DMS153 treated with DMSO at 0.1 percent for 48 hours (cell line): ENCODE measurements around the gene GFRA1.
"Not testable (repeated sequence)": the region's sequence is repeated elsewhere in the genome, so short reads cannot be mapped to it uniquely, and the experiment has no call there.

Source experiments
- DNase-seq: peaks from one replicate; lab custom pipeline; 2025; ENCODE audit not compliant: unreplicated experiment; lab: John Stamatoyannopoulos, UW

GFRA1 gene

DNA sequence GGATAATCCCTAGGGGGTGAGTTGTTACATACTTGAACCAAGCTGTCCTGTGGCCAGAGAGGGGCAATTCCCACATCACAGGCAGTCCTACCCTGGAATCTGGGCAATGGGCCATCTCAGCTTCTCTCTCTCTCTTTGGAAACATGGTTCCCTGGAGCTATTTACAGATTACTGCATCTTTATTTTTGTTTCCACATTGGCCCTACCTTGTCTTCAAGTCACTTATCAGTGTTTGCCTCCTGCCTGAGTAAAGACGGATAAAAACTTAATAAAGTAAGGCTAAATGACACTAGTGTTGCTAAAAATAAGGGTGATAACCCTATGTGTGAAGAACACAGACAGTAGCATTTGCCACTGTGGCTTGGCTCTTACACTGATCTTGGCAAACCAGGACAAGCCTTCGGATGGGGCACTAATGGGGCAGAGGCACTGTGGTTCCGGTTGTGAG lies 228.2 kb downstream of the GFRA1 start:
- DNase-seq: no peak

DNA sequence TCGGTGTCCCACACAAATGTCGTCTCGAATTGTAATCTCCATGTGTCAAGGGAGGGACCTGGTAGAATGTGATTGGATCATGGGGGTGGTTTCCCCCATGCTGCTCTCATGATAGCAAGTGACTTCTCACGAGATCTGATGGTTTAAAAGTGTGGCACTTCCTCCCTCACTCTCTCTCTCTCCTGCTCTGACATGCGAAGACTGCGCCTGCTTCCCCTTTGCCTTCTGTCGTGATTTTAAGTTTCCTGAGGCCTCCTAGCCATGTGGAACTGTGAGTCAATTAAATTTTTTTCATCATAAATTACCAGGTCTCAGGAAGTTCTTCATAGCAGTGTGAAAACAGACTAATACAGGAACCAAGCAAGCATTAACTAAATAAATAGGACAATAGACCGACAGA lies 229.1 kb downstream of the GFRA1 start:
- no peak for DNase-seq

DNA sequence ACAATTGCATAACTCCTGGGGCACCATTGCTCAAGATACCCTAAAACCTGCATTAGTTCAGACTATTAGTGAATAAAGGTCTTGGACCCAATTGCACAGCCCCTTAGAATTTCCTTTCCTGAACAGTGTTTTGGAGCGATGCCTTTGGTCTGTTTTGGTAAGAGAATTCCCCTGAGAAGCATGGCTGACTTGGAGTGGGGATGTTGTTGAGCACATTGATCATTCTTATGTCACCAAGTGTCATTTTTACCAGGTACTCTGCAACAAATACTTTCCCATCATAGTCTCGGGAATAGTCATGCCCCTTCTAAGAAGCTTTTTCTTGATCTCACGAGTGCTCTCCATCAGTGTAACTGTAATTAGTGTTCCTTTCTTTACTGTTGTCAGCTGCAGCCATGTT lies 229.7 kb downstream of the GFRA1 start:
- DNase-seq: no peak

DNA sequence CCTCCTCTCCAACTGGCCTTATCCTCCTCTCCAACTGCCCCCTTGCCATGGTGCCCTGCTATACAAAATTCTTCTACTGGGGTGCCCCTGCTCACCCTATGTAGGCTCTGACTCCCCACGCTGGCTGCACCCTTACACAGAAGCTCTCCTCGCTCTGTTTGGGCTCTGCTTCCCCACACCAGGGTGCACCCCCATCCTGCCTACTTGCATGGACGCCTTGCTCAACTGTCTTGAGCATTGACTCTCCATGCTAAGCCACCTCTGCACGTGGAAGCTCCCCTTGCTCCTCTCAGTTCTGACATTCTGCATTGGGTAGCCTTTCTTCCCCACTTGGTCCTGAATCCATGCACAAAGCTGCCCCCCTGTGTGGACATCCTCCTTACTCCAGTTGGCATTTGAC lies 231.1 kb downstream of the GFRA1 start:
- DNase-seq: no peak

DNA sequence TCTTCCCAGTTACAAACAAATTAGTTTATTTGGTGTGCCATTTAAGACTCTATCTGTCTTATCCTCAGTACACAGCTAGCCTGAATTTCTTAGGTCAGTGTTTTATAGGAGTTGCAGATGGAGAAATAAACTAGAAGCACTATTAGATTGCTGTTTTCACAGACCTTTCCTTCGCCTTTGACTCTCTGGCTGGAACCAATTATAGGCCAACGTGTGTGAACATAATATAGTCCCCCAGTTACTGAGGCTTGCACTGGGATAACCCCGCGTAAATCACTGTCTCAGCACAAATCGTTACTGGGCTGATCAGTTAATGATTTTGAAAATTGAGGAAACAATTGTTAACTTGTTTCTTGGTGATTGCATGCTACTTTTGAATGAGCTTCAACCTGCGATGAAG lies 233.4 kb downstream of the GFRA1 start:
- DNase-seq: no peak

DNA sequence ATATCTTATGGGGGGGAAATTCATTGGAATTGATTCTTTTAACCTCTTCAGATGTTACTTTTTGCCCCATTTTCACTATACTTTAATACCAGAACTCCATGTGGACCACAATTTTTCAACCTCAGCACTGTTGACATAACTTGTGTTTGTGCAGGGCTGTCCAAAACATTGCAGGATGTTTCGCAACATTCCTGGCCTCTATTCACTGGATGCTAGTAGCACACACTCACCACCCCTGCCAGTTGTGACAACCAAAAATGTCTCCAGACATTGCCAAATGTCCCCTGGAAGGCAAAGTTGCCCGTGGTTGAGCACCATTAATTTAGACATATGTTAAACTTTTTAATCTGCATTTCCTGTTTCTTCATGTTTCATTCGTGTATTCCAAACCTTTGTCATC lies 234.7 kb downstream of the GFRA1 start:
- no peak for DNase-seq

DNA sequence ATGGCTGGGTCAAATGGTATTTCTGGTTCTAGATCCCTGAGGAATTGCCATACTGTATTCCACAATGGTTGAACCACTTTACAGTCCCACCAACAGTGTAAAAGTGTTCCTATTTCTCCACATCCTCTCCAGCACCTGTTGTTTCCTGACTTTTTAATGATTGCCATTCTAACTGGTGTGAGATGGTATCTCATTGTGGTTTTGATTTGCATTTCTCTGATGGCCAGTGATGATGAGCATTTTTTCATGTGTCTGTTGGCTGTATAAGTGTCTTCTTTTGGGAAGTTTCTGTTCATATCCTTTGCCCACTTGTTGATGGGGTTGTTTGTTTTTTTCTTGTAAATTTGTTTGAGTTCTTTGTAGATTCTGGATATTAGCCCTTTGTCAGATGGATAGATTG lies 237.6 kb downstream of the GFRA1 start:
- DNase-seq: not testable (repeated sequence)

DNA sequence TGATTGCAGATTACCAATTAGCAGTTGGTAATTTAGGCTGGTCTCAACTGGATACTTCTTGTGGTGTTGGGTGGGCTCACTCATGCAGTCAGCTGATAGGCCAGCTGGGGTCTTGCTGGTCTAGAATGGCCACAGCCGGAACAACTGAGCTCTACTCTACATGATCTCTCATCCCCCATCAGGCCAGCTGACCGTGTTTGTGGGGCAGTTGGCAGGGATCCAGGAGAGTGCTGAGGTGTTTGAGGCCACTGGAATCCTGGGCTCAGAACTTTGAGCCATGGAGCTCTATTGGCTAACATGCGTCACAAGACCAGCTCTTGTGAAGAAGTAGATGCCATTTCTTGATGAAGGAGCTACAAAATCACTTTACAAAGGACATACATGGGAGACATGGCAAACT lies 242.4 kb downstream of the GFRA1 start:
- no peak for DNase-seq

DNA sequence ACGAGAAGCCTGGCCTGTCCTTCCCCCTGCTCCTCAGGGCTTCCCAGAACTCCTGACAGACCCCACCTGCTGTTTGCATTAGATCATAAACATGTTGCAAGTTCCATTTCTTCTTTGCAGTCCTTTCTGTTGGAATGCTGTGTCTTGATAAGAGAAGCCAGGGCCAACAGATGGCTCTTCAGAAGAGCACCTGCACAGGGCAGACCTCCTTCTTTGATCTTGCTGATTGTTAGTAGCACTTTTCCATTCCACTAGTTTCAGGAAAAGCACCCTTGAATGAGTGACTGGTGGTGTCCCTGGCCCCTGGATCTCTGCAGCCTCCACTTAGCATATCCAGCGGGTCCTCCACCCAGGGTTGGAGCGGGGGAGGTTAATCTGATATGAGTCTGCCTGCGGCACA lies 243.2 kb downstream of the GFRA1 start:
- no peak for DNase-seq

DNA sequence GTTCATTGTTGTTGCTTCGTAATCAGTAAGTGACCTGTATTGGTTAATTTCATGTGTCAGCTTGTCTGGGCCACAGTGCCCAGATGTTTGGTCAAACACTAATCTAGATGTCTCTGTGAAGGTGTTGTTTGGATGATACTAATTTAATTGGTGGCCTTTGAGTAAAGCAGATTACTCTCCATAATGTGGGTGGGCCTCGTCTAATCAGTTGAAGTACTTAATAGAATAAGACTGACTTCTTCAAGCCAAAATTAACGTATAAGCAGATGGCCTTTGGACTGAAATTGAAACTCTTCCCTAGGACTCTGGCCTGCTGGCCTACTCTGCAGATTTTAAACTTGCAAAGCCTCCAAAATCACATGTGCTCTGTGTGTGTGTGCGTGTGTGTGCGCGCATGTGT lies 245.7 kb downstream of the GFRA1 start:
- DNase-seq: no peak

DNA sequence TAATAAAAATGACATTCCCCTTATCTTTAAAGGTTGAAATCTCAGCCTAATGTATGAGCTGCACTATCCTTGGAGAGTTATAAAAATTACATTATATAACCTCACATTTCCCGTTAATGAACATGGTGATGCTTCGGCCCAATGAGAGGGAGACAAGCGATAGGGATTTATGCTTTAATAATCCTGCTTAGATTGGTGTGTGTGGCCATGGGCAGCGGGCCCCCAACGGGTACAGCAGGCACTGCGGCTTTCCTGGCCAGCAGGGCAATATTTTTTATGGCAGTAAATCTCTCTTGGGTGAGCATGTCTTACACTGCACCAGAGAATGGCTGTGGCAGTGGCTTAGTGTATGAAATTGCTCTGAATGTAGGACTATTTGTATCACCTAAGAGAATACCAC lies 246.3 kb downstream of the GFRA1 start:
- DNase-seq: no peak

DNA sequence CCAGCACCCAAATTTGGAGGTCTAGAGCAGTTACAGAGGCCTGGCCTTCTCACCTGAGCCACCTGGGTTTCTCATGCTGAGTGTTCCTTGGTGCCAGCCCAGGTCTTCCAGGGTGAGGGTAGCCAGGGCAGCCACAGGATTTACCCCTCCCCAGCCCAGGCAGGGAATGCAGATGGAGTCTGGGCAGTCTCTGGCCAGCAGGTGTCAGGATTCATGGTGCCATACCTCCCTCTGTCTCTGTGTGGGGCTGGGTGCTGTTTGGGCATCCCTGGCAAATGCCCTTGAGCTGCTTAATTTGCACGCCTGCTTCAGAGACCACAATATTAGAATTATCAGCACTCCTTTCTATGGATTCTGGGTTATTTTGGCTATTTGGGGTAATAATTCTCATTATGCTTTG lies 246.7 kb downstream of the GFRA1 start:
- no peak for DNase-seq

DNA sequence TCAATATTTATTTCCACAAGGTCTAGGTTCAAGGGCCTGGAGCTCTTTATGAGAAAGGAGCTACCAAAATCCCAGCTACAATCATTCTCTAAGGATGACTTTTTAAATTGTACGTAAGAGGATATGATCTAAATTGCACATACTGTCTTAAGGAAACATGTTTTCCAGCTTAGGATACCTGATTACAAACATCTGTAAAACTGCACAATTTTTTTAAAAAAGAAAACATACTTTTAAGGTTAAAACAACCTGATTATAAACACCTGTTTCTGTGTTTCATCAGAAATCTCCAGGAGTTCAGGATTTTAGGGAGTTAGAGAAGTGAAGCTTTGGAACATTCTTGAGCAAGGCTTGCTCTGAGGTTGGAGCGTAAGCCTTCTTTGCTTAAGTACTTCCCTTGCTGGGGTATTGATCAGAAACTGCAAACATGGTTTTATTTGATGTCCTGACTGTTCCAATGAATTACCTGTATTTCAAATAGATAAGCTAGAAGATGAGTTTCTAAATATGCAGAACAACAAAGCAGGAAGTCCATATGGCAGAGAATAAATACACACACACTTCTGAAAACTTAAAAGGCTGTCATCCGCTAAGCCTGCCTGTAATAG lies 248.6 kb downstream of the GFRA1 start:
- DNase-seq: no peak

DNA sequence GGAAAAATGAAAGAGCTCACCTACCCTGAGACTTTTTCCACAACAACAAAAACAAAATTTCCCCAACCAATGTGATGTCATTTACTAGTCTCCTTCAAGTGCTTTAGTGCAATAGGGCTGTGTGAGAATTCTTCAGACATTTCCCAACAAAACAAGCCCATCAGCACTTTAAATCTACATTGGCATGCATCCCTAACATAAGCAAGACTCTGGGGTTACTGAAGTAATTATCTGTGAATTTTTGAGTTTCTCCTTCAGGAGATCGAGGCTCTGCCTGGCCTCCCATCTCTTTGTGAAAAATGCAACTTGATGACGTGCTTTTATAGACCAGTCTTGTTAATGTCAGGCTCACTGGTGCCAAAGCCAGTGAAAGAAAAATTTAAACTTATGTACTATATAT lies 255.6 kb downstream of the GFRA1 start:
- no peak for DNase-seq

DNA sequence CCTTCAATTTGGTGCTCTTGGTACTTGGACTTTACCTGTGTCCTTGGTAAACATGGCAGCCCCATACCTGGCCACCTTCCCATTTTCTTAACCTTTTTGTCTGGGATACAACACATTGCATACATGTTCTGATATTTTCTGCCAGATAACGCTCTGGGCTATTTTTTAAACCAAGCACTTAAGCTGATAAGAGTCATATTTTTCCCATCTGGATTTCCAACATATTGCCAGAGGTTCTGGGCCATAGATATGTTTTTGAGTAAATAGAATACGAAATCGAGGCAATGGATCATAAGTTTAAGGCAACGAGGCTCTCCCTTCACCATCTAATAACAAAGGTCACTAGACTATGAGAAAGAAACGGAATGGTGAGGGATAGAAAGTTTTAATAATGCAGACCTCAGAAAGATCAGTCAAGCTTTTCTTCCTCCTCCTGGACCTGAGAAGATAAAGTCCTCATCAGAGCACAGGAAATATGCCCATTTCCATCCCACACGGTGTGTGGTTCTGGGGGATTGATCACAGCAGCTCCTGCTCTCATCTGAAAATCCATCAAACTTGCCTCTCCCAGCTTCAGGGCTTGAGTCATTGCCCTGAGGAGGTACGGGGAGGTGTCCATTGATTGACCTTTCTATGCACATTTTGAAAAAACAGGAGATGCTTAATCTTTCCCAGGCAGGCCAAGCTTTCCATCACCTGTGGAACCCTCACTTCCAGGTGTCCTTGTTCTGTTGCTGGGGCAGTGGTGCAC lies 257.2 kb downstream of the GFRA1 start:
- DNase-seq: no peak

DNA sequence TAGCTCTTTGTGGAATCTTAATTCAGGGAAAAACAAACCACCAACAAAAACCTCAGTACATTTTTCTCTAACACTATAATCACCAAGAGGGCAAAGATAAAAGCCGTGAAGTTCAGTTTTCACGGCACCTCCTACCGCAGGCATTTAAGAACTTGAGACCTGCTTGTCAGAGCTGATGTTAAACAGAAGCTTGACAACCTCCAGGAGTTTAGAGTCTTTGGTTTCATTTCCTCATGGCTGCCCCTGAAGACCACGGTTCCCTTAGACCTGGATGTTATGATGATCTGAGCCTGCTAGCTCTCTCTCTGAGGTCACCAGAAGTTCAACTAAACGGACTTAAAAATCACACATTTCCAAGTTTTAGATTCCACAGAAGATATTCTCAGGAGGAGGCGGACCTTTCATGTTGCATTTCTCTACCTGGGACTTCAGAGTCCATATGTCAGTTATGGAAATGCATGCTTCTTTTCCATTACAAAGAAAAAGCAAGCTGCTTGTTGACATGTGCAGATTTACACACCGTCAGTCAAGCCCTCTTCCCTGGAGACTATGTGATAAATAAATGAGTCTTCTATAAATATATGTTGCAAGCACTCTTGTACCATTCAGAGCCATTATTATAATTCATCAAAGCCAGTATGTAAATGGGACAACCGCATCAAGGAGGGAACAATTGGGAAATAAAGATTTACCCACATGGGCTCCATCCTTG lies 258.0 kb downstream of the GFRA1 start:
- no peak for DNase-seq

DNA sequence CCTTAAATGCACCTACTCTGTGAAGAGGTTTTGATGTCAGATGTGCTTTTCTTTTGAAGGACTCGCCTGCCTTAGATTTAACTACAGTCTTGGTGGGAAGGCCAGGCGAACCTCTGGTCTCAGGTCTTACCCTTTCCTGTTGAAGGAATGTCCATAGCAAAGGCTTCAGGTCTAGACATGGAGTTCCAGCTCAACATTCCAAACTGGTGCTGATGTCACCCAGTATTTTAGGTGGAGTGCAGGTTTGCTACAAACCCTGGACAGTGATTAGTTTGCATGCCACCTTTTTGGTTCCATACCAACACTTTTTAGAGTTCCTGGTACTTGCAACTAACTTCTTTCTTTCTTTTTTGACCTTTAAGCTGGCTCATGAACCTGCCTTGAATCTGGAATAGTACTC lies 258.7 kb downstream of the GFRA1 start:
- no peak for DNase-seq

DNA sequence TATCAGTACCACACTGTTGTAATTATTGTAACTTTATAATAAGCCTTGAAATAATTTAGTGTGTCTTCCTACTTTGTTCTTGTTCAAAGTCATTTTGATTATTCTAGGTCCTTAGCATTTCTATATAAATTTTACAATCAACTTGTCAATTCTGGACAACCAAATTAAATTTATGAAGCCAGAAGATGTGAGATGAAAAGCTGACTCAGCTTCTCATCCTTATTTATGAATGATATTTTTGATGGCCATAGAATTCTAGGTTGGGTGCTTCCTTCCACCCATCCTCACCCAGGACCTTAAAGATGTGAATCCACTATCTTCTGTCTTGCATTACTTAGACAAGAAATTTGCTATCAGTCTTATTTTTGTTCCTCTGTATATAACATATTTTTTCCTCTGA lies 261.1 kb downstream of the GFRA1 start:
- no peak for DNase-seq

DNA sequence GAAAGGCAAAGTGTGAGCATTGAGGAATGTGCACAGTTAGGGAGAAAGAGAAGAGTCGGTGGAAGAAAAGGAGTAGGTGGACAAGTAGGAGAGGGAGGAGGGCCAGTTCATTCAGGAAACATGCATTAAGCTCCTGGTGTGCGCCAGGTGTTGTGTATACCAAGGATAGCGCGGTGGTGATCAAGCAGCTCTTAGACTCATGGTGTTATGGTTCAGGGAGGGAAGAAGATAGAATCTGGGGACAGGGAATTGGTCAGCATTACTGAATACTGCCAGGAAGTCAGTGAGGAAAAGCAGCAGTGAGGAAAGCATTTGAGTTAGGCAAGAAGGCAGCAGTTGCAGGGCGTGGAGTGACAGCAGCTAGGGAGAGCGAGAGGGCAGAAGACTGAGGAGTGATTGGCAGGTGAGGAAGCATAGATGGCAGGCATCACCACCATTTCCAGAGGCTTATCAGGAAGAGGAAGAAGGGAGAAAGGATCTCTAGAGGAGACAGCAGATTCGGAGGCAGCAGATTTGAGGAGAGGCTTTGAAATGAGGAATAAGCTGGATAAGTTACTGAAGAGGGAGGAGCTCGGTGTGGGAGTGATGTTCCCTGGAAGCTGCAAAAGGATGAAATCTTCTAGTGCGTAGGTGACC lies 265.6 kb downstream of the GFRA1 start:
- DNase-seq: no peak
